Retinal pigment epithelial cell (primary cell): Measurements from ENCODE around the gene MYOCOS.
"Not testable (repeated sequence)": the region's sequence is repeated elsewhere in the genome, so short reads cannot be mapped to it uniquely, and the experiment has no call there.

Experiments used
- DNase-seq: peaks from one replicate; pipeline ENCODE4 v3.0.0-alpha.2; 2010; ENCODE audit warnings: low read depth
- H3K4me3 ChIP-seq: 2 replicates; pipeline ENCODE4 v1.5.1; 2011; ENCODE audit warnings: mild to moderate bottlenecking, low read length, control low read depth, moderate library complexity
- TF ChIP-seq, protein P1 (sequence below): conservative IDR thresholded peaks from 2 replicates; pipeline ENCODE4 v1.5.1; 2011; ENCODE audit warnings: low read depth, low read length, control low read depth, inconsistent platforms

Gene MYOCOS

DNA sequence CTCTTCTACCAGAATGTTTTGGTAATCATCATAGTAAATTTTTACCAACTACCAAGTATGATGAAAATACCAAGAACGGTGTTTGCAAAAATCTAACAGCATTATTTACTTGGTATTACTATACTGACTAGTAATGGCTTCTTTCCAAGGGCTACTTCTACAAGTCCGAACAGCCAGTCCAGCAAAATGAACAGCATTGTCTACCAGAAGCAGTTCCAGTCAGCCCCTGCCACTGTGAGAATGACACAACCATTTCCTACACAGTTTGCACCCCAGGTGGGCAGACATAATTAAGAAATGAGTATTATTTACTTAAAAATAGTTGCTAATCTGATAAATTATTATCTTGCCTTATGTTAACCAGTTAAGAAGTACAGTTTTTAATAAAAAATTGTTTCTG, 33.8 kb upstream of the MYOCOS start:
- TF ChIP-seq, protein P1, sequence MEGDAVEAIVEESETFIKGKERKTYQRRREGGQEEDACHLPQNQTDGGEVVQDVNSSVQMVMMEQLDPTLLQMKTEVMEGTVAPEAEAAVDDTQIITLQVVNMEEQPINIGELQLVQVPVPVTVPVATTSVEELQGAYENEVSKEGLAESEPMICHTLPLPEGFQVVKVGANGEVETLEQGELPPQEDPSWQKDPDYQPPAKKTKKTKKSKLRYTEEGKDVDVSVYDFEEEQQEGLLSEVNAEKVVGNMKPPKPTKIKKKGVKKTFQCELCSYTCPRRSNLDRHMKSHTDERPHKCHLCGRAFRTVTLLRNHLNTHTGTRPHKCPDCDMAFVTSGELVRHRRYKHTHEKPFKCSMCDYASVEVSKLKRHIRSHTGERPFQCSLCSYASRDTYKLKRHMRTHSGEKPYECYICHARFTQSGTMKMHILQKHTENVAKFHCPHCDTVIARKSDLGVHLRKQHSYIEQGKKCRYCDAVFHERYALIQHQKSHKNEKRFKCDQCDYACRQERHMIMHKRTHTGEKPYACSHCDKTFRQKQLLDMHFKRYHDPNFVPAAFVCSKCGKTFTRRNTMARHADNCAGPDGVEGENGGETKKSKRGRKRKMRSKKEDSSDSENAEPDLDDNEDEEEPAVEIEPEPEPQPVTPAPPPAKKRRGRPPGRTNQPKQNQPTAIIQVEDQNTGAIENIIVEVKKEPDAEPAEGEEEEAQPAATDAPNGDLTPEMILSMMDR, result no peak
- no peak for DNase-seq
- no peak overlapping the region for H3K4me3 ChIP-seq

DNA sequence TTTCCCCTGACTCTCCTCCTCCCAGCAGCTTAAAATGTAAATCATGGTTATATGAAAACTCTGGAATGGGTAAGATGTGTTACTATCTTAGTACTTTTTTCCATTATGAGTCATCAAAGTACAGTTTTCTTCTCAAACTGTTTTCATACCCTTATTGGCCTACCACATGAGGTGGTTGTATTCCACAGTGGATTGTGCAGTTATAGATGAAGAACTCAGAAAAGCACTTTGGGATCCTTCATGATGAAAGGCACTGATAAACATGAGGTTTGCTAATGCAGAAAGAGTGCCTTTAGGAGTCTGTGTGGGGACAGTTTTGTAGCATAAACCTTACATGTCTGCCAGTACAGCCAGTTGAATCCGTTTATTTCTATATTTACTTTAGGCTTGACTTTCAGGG, 32.0 kb upstream of the MYOCOS start:
- TF ChIP-seq, protein P1, result no peak
- no peak overlapping the region for H3K4me3 ChIP-seq
- DNase-seq, result no peak

DNA sequence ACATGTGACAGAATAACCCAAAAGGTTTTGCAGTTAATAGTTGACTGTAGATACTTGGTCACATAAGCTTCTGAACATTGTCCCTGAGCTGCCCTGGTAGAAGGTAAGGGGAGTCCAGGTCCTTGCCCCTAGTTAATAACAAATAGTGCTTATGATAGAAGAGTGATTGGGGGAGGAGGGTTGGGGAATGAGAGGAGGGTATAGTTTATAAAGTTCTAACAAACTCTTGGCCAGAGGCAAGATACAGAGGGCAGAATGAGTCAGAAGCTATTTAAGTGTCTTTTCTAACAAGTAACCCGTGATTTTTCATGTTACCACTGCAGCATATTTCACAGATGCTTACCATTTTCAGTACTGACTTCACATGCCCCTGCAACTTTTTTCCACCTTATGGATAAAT, 26.7 kb upstream of the MYOCOS start:
- TF ChIP-seq, protein P1, result no peak
- no peak for DNase-seq
- H3K4me3 ChIP-seq, result no peak overlapping the region

DNA sequence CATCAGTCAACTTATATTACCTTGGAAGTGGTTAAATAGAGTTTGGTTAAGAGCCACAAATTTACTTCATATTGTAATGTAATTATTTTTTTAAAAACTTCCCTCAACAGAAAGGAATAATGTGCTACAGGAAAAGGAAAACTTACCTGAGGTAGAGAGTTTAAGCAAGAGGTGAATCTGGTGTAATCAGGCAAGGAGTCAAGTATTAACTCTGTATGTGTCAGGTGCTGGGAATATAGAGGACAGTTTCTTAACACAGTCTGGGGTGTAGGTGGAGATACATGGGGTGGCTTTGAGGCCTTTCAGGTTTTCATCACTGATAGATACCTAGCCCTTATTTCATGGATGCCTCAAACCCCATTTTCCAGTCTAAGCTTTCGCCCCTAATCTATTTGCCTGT, 25.9 kb upstream of the MYOCOS start:
- TF ChIP-seq, protein P1, result no peak
- DNase-seq, result no peak
- no peak overlapping the region for H3K4me3 ChIP-seq

DNA sequence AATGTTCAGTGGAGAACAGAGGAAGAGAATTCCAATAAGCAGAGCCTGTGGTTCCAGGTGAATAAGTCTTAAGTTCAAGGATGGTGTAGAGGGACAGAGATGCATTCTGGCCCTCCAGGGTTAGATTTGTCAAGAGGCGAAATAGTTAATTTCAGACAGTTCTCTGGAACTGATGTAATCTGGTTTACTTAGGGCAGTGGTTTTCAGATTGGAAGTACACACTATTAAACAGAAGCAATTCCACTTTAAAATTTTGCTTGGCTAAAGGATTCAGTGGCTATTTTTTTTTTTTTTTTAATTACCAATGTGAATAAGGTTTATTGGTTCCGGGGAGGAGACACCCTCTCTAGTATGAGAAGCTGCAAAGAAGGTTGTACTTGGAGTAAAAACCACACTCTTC, 25.3 kb upstream of the MYOCOS start:
- TF ChIP-seq, protein P1, result no peak
- DNase-seq, result no peak
- H3K4me3 ChIP-seq, result no peak overlapping the region

DNA sequence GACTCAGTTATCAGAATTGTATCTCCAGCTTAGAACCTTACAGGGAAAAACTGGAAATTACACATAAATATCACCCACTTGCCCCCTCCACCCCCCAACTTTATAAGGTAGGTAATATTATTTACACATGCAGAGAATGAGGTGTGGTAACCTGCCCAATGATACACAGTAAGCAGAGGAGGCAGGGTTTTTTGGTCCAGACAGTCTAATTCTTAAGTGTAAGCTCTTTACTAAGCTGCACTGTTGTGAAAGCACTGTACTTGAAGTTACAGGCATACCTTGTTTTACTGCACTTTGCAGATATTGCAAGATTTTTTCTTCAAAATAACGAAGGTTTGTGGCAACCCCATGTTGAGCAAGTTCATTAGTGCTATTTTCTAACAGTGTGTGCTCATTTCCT, 24.8 kb upstream of the MYOCOS start:
- H3K4me3 ChIP-seq, result no peak overlapping the region
- no peak for DNase-seq
- TF ChIP-seq, protein P1, result no peak

DNA sequence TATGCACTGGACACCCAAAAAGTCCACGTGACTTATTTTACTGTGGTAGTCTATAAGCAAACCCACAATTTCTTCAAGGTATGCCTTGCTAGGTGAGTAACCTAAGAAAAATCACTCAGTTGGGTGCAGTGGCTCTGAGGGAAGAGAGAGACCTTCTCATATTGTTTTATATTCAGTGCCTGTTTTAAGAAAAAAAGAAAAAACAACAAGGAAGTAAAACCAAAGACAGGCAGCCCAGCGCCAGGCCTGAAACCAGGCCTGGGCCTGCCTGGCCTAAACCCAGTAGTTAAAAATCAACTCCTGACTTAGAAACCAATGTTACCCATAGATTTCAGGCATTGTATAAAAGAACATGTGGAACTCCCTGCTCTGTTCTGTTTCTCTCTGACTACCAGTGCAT, 21.7 kb upstream of the MYOCOS start:
- not testable (repeated sequence) for H3K4me3 ChIP-seq, DNase-seq

DNA sequence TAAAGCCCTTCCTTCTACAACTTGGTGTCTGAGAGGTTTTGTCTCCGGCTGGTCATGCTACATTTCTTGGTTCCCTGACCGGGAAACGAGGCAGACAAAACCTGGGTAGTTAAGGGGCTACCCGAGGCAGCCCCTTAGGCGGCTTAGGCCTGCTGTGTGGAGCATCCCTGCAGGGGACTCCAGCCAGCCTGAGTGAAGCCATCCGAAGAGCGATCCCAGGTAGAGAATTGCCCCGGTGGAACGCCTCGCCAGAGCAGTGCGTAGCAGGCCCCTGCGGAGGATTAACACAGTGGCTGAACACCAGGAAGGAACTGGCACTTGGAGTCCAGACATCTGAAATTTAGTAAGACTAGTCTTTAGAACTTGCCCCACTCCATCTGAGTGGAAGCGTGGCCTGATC, 21.2 kb upstream of the MYOCOS start:
- TF ChIP-seq, protein P1, result no peak
- no peak for DNase-seq
- H3K4me3 ChIP-seq, result no peak overlapping the region

DNA sequence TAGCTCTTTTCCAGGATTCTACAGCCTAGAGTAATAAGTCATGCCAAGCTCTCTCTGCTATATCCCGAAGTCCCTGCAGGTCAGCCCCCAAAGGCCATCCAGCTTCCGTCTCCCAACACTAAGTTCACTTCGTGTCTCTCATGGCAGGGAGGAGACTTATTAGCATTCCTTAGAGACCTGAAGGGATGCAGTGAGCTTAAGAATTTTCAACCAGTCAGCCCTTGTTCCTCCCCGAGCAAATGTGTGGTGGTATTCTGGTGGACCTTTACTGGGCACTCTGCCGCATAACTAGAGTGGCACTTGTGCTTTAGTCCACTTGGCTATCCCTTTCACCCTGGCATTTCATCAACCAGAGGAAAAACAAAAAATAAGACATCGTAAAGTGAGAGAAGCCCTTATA, 19.0 kb upstream of the MYOCOS start:
- not testable (repeated sequence) for H3K4me3 ChIP-seq, DNase-seq
